Stimulated activated CD8-positive, alpha-beta memory T cell treated with anti-CD3 and anti-CD28 coated beads, Interleukin-12 subunit alpha, Interleukin-12 subunit beta, amount 100 ng/mL, for 1 hour (primary cell): ENCODE measurements around the gene ANKMY1.
A peak's percentile ranks its signal among the peaks of the same experiment; 100 is the strongest.
"Not testable (repeated sequence)": the region's sequence is repeated elsewhere in the genome, so short reads cannot be mapped to it uniquely, and the experiment has no call there.

Experiments
- DNase-seq: peaks from one replicate; pipeline ENCODE4 v3.0.0-alpha.2; 2020; ENCODE audit warnings: low read depth

ANKMY1 gene

DNA sequence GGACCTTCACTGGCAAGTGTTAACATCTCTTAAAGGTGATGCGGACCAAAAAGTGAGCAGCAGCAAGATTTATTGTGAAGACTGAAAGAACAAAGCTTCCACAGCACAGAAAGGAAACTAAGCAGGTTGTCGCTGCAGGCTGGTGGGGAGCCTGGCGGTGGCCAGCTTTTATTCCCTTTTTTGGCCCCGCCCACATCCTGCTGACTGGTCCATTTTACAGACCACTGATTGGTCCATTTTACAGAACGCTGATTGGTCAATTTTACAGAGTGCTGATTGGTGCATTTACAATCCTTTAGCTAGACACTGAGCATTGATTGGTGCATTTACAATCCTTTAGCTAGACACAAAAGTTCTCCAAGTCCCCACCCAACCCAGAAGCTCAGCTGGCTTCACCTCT is 35.9 kb downstream of the ANKMY1 start:
- DNase-seq, result not testable (repeated sequence)

DNA sequence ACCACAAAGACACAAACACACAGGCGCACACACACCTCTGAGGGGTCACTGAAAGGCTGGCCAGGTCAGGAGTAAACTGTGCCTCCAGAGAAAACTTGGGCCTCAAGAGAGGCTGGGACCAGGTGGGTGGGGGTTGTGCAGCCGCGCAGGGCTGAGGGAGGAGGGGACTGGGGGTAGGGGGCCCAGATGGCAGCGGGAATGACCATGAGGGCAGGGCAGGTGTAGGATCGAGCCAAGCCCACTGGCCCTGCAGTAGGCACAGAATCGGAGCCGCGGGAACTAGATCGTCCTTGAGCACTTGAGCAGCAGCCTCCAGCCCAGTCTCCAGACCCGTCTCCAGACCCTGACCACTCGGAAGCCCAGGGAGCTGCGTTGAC is 36.8 kb downstream of the ANKMY1 start:
- DNase-seq, result no peak

DNA sequence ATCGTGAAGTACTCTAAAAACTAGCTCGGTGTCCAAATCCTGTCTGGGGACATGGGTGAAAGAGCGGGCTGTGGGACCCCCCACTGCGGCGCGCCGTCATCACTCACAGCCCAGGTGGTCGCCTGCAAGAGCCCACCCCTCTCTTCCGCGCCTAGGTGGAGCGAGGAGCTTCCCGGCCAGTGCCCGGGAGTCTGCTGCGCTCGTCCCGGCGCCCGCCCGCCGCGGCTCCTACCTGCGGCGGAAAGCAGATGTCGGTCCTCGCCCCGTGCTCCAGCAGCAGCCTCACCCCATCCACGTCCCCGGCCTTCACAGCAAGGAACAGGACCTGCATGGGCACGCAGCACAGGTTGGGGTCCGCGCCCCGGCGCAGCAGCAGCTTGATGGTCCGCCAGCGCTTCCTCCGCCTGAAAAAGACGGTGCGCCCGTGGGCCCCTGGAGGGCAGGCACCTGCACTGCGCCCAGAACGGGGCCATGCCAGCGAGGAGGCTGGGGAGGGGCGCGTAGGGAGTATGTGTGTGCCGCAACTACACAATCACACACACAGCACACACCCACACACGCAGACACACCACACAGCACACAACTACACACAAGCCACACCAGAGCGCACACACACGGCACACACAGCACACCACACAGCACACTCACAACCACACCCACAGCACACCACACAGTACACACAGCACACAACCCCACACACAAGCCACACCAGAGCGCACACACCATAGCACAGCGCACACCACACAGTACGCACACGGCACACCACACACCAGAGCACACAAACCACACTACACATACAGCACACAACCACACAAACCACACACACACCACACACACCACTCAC is 37.4 kb downstream of the ANKMY1 start:
- no peak for DNase-seq

DNA sequence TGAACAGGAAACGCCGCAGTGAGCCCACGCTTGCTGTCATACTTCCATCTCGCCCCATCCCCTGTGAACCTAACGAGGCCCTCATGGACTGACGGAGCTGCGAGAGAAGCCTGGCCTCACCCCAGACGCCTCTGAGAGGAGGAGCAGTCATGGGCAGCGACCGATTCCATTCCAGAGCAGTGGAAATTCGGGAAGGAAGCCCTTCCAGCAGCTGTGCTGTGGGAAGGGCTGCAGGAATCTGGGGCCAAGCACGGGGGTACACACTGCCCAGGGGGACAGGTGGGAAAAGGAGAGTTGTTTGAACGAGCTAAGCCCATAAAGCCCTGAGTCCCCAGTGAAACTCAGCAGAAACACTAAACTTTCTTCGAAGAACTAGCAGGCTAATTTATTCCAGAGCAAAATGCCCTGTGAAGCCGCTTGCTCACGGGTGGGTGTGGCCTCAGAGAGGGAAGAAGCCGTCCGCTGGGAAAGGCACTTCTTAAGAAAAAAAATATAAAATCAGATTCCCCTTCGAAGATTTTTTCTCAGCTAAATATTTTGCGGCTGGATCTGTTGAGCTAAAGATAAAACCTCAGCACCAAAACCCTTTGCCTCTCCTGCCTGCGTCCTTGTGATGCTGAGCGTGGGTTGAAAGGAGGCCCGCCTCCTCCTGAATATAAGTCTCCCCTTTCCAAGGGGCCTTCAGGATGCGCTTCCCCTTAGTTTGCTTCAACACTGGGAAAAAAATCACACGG is 38.2 kb downstream of the ANKMY1 start:
- DNase-seq, result no peak

DNA sequence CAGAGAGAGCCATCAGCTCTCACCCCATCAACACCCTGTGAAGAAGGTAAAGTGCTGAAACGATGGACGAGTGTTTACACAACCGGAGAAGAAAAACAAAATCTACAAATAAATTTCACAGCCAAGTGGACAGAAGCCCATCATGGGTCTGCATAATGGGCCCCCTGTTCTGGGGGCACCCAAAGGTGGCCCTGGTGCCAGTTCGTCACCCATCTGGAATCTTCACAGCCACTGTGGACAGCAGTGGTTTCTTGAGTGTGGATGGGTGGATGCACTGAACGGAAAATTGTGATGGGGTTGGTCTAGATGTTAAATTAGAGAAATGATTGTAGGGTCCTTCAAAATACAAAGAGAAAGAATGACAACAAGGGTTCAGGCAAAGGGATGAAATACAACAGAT is 38.8 kb downstream of the ANKMY1 start:
- no peak for DNase-seq

DNA sequence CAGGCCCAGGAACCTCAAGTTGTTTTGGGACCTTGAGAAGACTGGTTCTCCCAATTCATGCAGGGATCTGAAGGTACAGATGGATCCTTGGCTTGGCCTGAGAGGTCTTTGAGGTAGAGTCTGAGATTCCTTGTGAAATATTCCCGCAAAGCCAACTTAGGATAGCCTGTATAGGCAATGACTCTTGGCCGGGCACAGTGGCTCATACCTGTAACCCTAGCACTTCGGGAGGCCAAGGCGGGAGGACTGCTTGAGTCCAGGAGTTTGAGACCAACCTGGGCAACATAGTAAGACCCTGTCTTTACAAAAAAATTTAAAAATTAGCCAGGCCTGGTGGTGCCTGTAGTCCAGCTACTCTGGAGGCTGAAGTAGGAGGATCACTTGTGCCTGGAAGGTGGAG is 40.4 kb downstream of the ANKMY1 start:
- DNase-seq, result no peak

DNA sequence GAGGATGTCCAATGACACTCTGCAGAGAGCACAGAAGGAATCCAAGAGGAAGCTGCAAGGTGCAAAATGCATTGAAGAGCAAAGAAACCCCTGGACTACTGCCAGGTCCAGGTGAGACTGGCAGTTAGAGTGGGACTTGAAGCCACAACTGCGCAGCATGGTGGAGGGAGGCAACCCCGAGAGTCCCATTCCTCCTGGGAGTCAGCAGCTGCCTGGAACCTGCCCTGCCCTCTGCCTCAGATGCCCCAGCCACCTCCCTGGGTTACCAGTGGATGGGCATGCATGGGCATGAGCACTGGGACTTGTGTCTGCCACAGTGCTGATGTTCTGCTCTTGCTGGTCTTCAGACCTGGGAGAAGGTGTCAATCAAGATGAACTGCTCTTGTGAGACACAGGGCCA is 43.2 kb downstream of the ANKMY1 start:
- no peak for DNase-seq

DNA sequence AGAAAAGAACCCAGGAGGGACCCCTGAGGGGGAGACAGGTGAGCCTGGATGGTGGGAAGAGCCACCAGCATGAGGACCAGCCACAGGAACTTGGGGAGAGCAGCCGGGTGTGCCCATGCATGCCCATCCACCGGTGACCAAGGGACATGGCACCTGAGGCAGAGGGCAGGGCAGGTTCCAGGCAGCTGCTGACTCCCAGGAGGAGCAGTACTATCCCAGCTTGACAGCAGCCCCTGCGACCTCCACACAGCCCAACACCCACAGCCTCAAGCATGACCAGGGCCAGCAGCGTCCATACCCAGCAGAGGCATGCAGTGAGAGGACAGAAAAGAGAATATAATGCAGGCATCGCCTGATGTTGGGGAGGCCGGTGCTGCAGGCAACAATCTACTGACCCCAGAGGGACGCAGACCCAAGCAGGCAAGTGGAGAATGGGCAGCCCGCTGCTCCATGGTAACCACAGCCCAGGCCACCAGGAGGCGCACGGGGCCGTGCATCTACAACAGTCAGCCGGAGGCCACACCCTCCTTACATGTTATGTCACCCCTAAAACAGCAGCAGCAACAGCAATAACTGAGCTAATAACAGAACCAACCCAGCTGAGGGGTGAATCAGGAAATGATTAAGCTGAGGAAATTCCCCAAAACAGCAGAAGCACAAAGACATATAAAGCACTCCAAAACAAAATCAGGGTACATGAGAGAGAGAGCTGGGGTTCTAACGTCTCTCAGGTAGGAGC is 44.1 kb downstream of the ANKMY1 start:
- DNase-seq, result peak; percentile 70

DNA sequence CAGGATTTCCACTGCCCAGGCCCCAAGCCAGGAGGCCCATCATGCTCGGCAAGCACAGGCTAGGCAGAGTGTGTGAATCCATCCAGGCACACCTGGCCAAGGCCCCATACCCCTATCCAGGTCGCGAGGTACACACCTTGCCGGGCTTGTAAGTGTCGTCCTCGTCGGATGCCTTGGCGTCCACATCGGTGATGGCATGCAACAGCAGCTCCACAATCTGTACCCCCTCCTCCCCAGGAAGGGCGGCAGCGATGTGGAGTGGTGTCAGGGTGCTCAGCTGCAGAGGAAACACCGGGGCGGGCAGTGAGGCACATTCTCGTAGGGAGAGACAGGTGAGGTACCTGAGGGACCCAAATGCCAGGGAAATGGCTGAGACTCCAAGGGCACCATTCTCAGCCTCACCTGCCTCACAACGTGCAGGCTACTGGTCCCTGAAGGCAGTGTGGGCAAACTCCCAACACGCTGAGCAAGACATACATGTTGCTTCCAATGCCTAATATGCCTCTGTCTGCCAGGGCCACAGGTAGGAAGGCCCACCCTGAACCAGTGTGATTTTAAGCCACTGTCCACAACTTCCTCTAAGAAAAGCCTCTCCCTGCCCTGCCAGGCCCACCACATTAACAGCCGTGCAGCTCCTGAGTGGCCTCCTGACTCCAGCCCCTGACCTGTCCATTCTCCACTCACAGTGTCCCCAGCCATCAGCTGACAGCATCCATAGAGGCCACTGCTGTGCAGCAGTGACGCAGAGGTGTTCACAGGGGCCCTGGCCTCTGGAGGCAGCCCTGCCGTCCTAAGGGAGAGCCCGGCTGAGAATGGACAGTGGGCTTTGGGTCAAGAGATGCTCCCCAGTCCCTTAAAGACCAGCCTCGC is 44.9 kb downstream of the ANKMY1 start:
- DNase-seq, result no peak

DNA sequence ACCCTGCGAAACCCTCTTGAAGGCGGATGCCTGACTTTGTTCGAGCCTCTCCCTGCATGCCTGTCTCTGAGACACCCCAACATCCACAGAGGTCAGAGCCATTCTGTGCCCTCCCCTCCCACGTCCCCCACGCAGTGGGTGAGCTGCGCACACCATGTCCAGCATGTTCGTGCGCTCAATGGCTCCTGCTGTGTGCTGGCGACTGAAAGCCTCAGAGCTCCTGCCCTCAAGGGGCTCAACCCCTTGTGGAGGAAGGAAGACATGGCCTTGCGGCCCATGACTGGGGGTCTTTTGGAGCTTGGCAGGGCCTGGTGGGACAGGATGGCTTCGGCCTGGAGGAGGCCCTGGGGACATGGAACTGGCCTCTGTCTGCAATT is 45.7 kb downstream of the ANKMY1 start:
- no peak for DNase-seq

DNA sequence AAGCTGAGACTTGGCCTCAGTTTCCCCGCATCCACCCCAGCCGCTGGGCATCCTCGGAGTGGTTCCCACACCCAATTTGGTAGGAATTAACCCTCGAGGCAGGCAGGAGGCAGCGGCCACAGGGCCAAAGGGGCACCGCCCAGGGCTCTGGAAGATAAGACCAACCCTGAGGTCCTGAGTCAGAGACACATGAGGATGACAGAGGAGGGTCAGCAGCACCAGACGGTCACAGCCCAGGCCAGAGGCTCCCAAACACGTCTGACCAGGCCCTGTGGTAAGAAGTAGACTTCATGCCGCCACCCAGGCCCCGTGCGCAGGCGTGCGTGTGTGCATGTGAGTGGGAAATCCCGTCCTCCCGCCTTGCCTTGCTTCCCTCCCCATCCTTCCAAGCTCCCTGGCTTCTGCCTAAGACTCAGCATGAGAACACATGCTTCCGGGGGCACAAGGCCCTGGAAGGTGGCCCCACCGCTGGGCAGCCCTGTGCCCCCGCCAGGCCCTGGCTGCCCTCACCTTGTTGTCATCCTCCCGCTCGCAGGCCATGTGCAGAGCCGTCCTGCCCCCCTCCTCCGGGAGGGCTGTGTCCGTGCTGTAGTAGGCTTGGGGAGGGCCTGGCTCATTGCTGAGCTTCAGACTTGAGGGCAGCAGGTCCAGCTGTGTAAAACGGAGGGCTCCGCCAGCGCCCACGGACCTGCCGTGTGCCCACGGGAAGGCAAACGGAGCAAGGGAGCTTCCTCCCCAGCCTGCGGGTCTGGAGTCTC is 46.3 kb downstream of the ANKMY1 start:
- no peak for DNase-seq

DNA sequence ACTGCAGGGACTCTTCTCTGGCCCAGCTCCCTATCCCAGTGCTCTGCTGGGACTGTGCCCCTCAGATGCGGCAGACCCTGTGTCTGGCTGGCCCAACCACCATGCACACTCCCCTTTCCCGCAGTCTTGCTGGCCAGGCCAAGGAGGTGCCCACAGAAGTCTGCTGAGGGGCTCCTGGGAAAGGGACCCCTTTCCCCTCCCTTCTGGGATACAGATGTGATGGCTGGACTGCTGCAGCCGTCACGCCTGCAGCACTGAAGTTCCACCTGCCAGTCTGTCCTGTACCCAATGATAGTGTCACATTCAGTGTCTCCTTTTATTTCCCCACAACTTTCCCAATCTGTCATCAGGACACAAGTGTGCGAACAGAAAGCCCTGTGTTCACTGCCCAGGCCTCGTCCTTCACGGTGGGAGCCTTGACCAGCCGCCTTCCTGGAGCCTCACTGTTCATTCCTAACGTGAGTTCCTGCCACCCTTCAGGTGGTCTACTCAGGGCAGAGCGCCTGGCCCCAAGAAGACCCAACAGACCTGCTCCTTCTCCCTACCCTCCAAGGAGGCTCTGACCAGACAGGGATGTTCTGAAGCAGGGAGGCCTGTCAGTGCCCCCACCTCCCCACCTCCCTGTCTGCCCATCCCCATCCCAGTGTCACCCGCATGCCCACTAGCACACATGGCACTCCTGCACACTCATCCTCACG is 47.1 kb downstream of the ANKMY1 start:
- DNase-seq, result no peak

DNA sequence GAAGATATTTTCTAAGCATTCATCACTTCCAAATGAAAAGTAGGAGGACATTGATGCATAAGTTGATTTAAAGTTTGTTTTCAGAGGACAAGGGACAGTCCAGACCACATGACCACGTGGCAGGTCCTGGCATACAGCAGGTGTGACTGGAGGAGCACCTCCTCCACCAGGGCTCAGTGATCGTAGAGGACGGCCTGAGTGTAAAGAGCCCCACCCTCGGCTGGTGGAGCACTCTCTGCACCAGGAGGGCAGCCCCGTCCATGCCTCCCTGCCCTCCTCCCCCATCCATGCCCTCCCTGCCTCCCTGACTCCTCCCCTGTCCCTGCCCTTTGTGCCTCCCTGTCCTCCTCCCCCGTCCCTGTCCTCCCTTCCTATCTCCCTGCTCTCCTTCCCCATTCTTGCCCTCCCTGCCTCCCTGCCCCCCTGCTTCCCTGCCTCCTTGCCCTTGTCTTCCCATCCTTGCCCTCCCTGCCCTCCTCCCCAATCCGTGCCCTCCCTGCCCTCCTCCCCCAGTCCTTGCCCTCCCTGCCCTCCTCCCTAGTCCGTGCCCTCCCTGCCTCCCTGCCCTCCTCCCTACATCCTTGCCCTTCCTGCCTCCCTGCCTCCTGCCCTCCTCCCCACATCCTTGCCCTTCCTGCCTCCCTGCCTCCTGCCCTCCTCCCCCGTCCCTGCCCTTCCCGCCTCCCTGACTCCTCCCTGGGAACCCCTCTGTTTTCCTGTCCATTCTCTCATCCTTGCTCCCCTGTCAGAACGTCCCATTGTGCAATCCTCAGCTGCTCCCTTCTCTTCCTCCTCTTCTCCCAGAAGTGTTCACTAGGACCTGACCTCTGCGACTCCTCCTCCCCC is 47.9 kb downstream of the ANKMY1 start:
- DNase-seq, result no peak

DNA sequence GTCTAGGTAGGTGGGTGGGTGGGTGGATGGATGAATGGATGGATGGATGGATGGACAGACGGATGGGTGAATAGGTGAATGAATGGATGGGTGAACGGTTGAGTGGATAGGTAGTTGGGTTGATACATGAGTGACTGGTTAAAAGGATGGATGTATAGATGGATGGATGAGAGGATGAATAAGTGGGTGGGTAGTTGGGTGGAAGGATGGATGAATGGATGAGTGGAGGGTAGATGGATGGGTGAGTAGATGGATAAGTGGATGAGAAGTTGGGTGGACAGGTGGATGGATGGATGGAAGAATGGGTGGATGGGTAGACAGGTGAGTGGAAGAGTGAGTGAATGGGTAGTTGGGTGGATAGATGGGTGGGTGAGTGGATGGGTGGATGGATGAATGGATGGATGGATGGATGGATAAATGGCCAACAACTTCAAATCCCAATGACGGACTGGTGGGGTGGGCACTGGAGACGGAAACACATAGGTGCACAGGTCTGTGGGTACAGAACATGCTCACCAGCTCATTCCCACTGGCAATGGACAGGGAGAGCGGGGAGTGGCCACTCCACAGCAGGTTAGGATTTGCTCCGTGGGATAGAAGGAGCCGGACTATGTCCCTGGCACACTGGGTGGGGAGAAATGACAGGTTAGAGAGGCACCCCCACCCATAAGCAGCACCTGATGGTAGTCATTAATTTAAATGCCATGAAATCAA is 48.8 kb downstream of the ANKMY1 start:
- no peak for DNase-seq

DNA sequence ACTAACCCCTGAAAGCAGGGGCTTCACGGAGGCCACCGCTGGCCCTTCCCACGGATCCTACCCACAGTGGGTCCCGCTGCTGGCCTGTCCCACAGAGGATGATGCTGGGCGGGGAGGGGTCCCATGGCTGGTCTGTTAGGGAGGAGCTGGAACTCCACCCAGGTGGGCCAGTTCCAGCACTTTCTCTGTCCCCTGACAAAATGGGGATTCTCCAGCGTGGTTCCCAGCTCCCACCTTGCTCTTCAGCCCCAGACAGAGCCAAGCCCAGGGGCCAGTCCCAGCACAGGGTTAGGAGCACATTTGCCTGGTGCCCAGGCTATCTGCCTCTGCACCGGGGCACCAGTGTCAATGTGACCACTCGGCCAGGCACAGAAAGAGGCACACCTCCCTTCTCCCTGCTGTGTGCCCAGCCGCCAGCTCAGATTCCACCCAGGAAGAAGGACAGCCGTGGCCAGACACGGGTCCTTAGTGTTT is 50.0 kb downstream of the ANKMY1 start:
- no peak for DNase-seq

DNA sequence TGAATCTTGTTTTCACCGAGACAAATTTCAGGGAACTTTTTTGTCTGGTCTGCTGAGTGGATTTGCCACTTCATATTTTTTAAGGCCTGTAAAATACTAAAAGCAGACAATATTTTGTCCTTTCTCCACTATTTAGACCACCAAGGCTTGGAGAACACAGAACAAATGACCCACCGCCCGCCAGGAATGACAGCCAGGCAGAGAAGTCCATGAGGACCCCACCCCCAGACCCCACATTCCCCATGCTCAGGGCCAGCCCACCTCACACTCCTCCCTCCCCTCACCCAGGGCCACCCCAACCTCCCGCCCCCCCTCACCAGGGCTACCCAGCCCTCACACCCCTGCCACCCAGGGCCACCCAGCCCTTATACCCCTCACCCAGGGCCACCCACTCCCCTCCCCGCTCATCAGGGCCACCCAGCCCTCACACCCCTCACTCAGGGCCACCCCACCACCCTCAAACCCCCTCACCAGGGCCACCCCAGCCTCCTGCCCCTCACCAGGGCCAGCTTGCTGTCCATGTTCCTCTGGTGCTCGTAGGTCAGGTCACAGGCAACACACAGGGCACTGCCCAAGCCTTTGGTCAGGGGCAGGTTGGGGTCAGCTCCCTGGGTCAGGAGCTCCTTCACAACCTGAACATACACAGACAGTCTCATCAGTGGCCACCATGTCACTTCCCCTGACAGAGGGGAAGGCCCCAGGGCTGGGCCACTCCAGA is 50.6 kb downstream of the ANKMY1 start:
- no peak for DNase-seq

DNA sequence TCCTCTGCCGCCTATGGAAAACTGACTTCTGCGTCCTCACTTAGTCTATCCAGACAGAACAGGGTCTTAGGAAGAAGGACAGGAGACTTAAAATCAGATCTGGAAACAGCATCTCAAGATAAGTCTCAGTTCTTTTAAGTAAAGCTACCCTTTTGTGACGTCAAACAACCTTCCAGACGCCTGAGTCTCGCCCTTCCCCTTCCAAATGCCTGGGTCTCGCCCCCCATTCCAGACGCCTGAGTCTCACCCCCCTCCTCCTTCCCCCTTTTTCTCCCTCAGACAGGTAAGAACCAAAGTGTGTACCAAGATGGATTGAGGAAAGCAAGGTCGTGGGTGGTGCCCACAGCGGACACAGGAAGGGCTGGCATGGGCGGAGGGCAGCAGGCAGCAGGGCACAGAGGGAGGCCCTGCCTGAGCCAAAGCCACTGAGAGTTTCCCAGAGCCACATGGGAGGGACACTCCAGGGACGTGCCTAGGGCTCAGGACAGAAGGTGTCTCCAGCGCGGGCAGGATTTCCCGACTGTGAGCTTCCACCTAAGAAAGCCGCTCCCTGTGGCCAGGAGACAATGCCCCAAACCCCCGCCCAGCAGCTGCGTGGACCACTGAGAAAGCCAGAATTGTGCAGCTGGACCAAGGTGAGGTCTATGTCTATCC is 51.3 kb downstream of the ANKMY1 start:
- DNase-seq, result no peak

DNA sequence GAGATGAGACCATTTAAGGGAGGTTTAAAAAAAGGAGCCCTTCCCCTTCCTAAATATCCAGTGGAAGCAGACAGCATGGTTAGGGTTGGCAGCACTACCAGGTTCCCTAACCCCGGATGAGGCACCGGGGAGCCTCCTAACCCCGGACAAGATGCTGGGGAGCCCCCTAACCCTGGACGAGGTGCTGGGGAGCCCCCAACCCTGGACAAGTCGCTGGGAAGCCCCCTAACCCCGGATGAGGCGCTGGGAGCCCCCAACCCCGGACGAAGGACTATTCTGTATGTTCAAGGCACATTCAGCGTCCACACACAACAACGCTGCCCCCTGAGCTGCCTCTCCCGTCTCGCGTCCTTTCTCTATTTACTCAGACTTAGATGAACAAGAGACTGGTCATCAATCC is 51.9 kb downstream of the ANKMY1 start:
- DNase-seq, result no peak
